Measurements from ENCODE around the gene LHX2.

GRCh38 chr9:124082622-124083021 lies 71.1 kb downstream of the LHX2 start:
- TF ChIP-seq RAD21 (IDR thresholded peaks at IDR 0.05; ENCODE audit: low read length) (no peak), MXI1 (IDR thresholded peaks at IDR 0.05; ENCODE audit: low read depth, low read length) (no peak)
- TF ChIP-seq, protein P1, sequence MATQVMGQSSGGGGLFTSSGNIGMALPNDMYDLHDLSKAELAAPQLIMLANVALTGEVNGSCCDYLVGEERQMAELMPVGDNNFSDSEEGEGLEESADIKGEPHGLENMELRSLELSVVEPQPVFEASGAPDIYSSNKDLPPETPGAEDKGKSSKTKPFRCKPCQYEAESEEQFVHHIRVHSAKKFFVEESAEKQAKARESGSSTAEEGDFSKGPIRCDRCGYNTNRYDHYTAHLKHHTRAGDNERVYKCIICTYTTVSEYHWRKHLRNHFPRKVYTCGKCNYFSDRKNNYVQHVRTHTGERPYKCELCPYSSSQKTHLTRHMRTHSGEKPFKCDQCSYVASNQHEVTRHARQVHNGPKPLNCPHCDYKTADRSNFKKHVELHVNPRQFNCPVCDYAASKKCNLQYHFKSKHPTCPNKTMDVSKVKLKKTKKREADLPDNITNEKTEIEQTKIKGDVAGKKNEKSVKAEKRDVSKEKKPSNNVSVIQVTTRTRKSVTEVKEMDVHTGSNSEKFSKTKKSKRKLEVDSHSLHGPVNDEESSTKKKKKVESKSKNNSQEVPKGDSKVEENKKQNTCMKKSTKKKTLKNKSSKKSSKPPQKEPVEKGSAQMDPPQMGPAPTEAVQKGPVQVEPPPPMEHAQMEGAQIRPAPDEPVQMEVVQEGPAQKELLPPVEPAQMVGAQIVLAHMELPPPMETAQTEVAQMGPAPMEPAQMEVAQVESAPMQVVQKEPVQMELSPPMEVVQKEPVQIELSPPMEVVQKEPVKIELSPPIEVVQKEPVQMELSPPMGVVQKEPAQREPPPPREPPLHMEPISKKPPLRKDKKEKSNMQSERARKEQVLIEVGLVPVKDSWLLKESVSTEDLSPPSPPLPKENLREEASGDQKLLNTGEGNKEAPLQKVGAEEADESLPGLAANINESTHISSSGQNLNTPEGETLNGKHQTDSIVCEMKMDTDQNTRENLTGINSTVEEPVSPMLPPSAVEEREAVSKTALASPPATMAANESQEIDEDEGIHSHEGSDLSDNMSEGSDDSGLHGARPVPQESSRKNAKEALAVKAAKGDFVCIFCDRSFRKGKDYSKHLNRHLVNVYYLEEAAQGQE (IDR thresholded peaks at IDR 0.05; ENCODE audit: low read depth, low read length), result no peak
